Germinal center (tissue), 1 donor: ENCODE measurements around the gene ST6GAL1.

ENCODE experiments used
- DNase-seq: peaks from one replicate; pipeline ENCODE4 v3.0.0; 2012; ENCODE audit warnings: mixed read lengths, low spot score

Gene ST6GAL1

GRCh38 chr3:187077537-187077936, 147.2 kb downstream of the ST6GAL1 start:
- DNase-seq: no peak

- DNase-seq: no peak
These were observed 149.0 kb downstream of the ST6GAL1 start for GRCh38 chr3:187079090-187080022.

- no peak for DNase-seq
These were observed 150.6 kb downstream of the ST6GAL1 start for GRCh38 chr3:187080799-187081450.

- DNase-seq: no peak
These were observed 152.5 kb downstream of the ST6GAL1 start for GRCh38 chr3:187082758-187083375.

- DNase-seq: no peak
These were observed 153.8 kb downstream of the ST6GAL1 start for GRCh38 chr3:187084126-187084525.

GRCh38 chr3:187084580-187084979, 154.3 kb downstream of the ST6GAL1 start:
- no peak for DNase-seq

GRCh38 chr3:187085021-187085666, 154.8 kb downstream of the ST6GAL1 start:
- no peak for DNase-seq

- no peak for DNase-seq
These were observed 155.6 kb downstream of the ST6GAL1 start for GRCh38 chr3:187085933-187086332.

- no peak for DNase-seq
These were observed 156.5 kb downstream of the ST6GAL1 start for GRCh38 chr3:187086831-187087230.

- no peak for DNase-seq
These were observed 158.4 kb downstream of the ST6GAL1 start for GRCh38 chr3:187088701-187089100.

- no peak for DNase-seq
These were observed 163.0 kb downstream of the ST6GAL1 start for GRCh38 chr3:187093320-187093719.

- no peak for DNase-seq
These were observed 168.7 kb downstream of the ST6GAL1 start for GRCh38 chr3:187098923-187099512.

GRCh38 chr3:187101184-187102072, 171.1 kb downstream of the ST6GAL1 start:
- no peak for DNase-seq

- DNase-seq: no peak
These were observed 171.8 kb downstream of the ST6GAL1 start for GRCh38 chr3:187102073-187102634.

GRCh38 chr3:187103251-187103650, 172.9 kb downstream of the ST6GAL1 start:
- DNase-seq: no peak

- DNase-seq: no peak
These were observed 174.0 kb downstream of the ST6GAL1 start for GRCh38 chr3:187104342-187104741.

- no peak for DNase-seq
These were observed 174.6 kb downstream of the ST6GAL1 start for GRCh38 chr3:187104933-187105332.

GRCh38 chr3:187105700-187106099, 175.4 kb downstream of the ST6GAL1 start:
- DNase-seq: no peak

GRCh38 chr3:187107989-187108388, 177.7 kb downstream of the ST6GAL1 start:
- no peak for DNase-seq

GRCh38 chr3:187110156-187110555, 179.8 kb downstream of the ST6GAL1 start:
- DNase-seq: no peak
